ENCODE results near the gene FNDC7. TPM values are rescaled to one million over a fixed set of nuclear protein-coding genes. Genes with fewer than 3 reads are reported as not detected.

Gene FNDC7
- total and polyA plus RNA-seq, 9 donors: 0.13 to 0.22 (median 0.15) TPM; not detected in 6

DNA sequence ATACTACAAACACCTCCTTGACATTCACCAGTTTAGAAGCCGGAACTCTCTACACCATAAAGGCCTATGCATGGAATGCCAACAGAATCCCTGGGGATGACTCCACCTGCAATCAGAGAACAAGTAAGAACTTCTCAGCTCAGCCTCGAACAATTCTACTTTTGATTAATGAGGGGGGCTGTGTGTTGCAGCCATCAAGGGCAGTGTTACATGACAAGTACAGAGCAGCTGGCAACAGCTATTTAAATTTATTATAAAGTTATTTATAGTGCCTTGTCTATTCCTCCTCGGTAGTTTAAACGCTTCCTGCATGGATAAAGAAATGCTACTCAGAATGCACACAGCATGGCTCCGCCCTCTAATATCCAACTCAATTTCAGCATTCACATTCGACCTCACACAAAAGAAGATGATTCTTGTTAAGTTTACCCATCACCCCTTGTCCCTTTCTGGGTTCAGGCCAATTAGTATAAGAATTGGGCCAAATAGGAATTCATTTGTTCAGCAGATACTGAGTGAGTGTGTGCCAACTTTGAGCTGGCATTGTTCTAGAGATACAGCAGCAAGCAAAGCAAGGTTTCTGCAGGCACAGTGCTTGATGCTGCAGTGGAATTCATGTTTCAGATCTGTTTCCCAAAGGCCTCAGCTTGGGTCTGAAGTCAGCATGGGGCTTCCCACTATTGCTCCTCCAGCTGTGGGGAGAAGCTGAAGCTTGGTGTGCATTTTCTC is 6.4 kb downstream of the FNDC7 start:
- H3K9me3 ChIP-seq: no peaks in the 10 kb centered on the region

DNA sequence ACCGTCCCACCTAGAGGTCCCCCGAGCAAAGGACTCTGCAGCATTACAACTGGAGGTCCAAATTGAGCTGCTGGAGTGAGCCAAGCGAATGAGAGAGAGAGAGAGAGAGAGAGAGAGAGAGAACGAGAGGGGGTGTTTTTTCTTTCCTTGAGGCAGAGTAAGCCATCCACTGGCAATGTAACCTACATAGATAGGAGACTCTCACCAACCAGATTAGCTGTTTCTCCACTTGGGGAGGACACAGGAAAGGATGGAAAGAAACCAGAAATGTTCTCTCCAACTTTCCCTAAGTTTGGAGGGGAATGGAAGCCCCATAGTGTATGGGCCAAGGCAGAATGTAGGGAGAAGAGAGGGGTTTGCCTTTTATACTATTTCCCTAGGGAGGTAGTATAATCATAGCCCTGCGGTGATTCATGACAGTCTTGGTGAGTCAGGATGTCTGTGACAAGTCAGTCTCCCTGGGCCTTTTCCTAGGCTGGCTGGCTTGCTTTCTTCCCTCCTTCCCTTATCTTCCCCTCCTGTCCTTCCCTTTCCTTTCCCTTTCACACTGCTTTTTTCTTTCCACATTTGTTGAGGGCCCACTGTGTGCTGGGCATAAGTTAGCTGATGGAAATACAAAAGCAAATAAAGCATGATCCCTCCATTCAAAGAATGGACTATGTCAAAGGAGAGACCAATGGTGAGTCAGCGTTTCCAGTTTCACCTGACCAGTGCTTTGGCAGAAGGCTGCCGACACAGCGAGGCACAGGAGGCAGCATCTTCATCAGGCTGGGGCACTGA is 7.1 kb downstream of the FNDC7 start:
- no peak for DNase-seq
- intact Hi-C loops (cut with DNase I): no loop called here
- Histone ChIP-seq H3K27me3 (no peaks in the 10 kb centered on the region), H3K9me3 (no peaks in the 10 kb centered on the region), H3K4me1 (ENCODE audit: insufficient read depth) (no peaks in the 10 kb centered on the region), H3K27ac (no peak overlapping the region), H3K4me3 (no peak overlapping the region), H3K36me3 (no peaks in the 10 kb centered on the region)
- TF ChIP-seq CTCF (IDR thresholded peaks at IDR 0.05): no peak
- TF ChIP-seq POLR2A (IDR thresholded peaks at IDR 0.05): no peak
- TF ChIP-seq EP300 (IDR thresholded peaks at IDR 0.05): no peak
- WGBS, 3 donors: 72 to 77% (median 75%) methylated on average over 8 of the region's 8 CpGs

More for the DNA sequence above, 6.4 kb downstream of the FNDC7 start:
- no peaks in the 10 kb centered on the region for H3K4me1 ChIP-seq (ENCODE audit: insufficient read depth)
- intact Hi-C loops (cut with DNase I): no loop called here
- whole genome bisulfite sequencing, 3 donors: 59 to 70% (median 68%) methylated on average over 6 of the region's 6 CpGs
- no peak for DNase-seq
- no peak for TF ChIP-seq CTCF (IDR thresholded peaks at IDR 0.05)
- no peak for TF ChIP-seq POLR2A (IDR thresholded peaks at IDR 0.05)
- no peak for TF ChIP-seq EP300 (IDR thresholded peaks at IDR 0.05)
- H3K4me3 ChIP-seq: no peak overlapping the region
- H3K27me3 ChIP-seq: no peaks in the 10 kb centered on the region
- H3K36me3 ChIP-seq: no peaks in the 10 kb centered on the region
- H3K27ac ChIP-seq: no peak overlapping the region

GRCh38 chr1:108722292-108722691 is 9.6 kb downstream of the FNDC7 start:
- WGBS, 3 donors: 13 to 34% (median 16%) methylated on average over 6 of the region's 6 CpGs
- Histone ChIP-seq H3K27me3 (no peaks in the 10 kb centered on the region), H3K4me3 (no peak overlapping the region), H3K4me1 (ENCODE audit: insufficient read depth) (no peaks in the 10 kb centered on the region), H3K9me3 (no peaks in the 10 kb centered on the region), H3K27ac (peak overlapping the region in 1 of 2 donors; percentile 24), H3K36me3 (no peaks in the 10 kb centered on the region)
- no peak for DNase-seq
- intact Hi-C loops (cut with DNase I): no loop called here
- no peak for TF ChIP-seq CTCF (IDR thresholded peaks at IDR 0.05)
- no peak for TF ChIP-seq EP300 (IDR thresholded peaks at IDR 0.05)
- no peak for TF ChIP-seq POLR2A (IDR thresholded peaks at IDR 0.05)

DNA sequence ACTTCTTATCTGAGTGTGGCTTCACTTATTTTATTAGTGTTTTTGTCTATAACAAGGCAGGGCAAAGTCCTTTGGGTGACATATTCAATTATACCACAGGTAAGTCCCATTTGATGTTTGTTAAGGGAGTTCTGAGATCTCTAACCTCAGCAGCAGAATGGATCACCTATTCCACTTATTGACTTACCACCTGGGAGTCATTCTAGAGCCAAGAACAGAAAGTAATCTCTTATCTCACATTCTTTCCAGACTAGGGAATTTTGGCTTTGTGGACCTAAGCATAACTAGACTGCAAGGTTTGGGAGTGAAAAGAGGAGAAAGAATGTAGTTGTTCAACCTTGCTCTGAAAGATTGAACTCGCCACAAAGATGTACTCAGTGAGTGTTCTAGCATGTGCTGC is 13.2 kb downstream of the FNDC7 start:
- intact Hi-C loops (cut with DNase I): no loop called here
- H3K4me3 ChIP-seq: no peak overlapping the region
- H3K9me3 ChIP-seq: no peaks in the 10 kb centered on the region
- H3K36me3 ChIP-seq: no peaks in the 10 kb centered on the region
- no peaks in the 10 kb centered on the region for H3K4me1 ChIP-seq (ENCODE audit: insufficient read depth)
- no peak for DNase-seq
- TF ChIP-seq EP300 (IDR thresholded peaks at IDR 0.05) (no peak), CTCF (IDR thresholded peaks at IDR 0.05) (no peak), POLR2A (IDR thresholded peaks at IDR 0.05) (no peak)
- WGBS, 3 donors: 80 to 96% (median 89%) methylated on average over 1 of the region's 1 CpG
- no peaks in the 10 kb centered on the region for H3K27me3 ChIP-seq
- no peak overlapping the region for H3K27ac ChIP-seq
